Measurements from ENCODE around the gene TRIM62. TPM values are rescaled to one million over a fixed set of nuclear protein-coding genes. Genes with fewer than 3 reads are reported as not detected.
A peak's percentile ranks its signal among the peaks of the same experiment; 100 is the strongest.
"Not testable (repeated sequence)": the region's sequence is repeated elsewhere in the genome, so short reads cannot be mapped to it uniquely, and the experiment has no call there.

Gene TRIM62
- total and polyA plus RNA-seq, 3 donors from 2014 or later, result 6.0 to 8.8 (median 6.2) TPM

GRCh38 chr1:33126411-33127000 is 55.3 kb downstream of the TRIM62 start:
- Histone ChIP-seq H3K4me1 (peaks cover 9% of the 10 kb centered on the region), H3K27me3 (no peaks in the 10 kb centered on the region), H3K27ac (peak overlapping the region; percentile 82 to 91), H3K36me3 (ENCODE audit: low read depth, missing control alignments) (no peaks in the 10 kb centered on the region), H3K9me3 (no peaks in the 10 kb centered on the region), H3K4me3 (peak overlapping the region; percentile 71 to 72)
- WGBS, 2 donors, result 13 to 16% methylated on average over 9 of the region's 9 CpGs
- intact Hi-C loops (cut with DNase I; ENCODE audit: low total_unique reads), result no loop called here
- peak; percentile 12 for DNase-seq
- TF ChIP-seq CTCF (IDR thresholded peaks at IDR 0.05) (no peak), POLR2A (IDR thresholded peaks at IDR 0.05) (no peak)

- H3K4me1 ChIP-seq; intact Hi-C loops (cut with DNase I; ENCODE audit: low total_unique reads); H3K9me3 ChIP-seq; H3K27ac ChIP-seq; DNase-seq; H3K36me3 ChIP-seq (ENCODE audit: low read depth, missing control alignments); H3K4me3 ChIP-seq; H3K27me3 ChIP-seq: not testable (repeated sequence)
- 91 to 94% methylated on average over 4 of the region's 4 CpGs for WGBS, 2 donors
Measured at GRCh38 chr1:33124647-33125046, 57.2 kb downstream of the TRIM62 start.

GRCh38 chr1:33123266-33123665 is 58.6 kb downstream of the TRIM62 start:
- 72 to 83% methylated on average over 3 of the region's 3 CpGs for WGBS, 2 donors
- Histone ChIP-seq H3K4me3 (no peak overlapping the region), H3K9me3 (no peaks in the 10 kb centered on the region), H3K27ac (no peak overlapping the region), H3K27me3 (no peaks in the 10 kb centered on the region), H3K4me1 (peaks cover 5% of the 10 kb centered on the region), H3K36me3 (ENCODE audit: low read depth, missing control alignments) (no peaks in the 10 kb centered on the region)
- no peak for TF ChIP-seq POLR2A (IDR thresholded peaks at IDR 0.05)
- TF ChIP-seq CTCF (IDR thresholded peaks at IDR 0.05), result no peak
- intact Hi-C loops (cut with DNase I; ENCODE audit: low total_unique reads), result no loop called here
- peak; percentile 9 for DNase-seq

GRCh38 chr1:33122483-33123178 is 59.2 kb downstream of the TRIM62 start:
- Histone ChIP-seq H3K27ac (no peak overlapping the region), H3K9me3 (no peaks in the 10 kb centered on the region), H3K27me3 (no peaks in the 10 kb centered on the region), H3K4me1 (no peaks in the 10 kb centered on the region), H3K36me3 (ENCODE audit: low read depth, missing control alignments) (no peaks in the 10 kb centered on the region), H3K4me3 (no peak overlapping the region)
- DNase-seq, result peak; percentile 9
- WGBS, 2 donors, result 54 to 57% methylated on average over 7 of the region's 7 CpGs
- intact Hi-C loops (cut with DNase I; ENCODE audit: low total_unique reads), result no loop called here
- TF ChIP-seq CTCF (IDR thresholded peaks at IDR 0.05) (no peak), POLR2A (IDR thresholded peaks at IDR 0.05) (no peak)

- no peaks in the 10 kb centered on the region for H3K4me1 ChIP-seq
- 93% methylated on average over 5 of the region's 5 CpGs for WGBS, 2 donors
- no peaks in the 10 kb centered on the region for H3K9me3 ChIP-seq
- no peak for DNase-seq
- no peaks in the 10 kb centered on the region for H3K36me3 ChIP-seq (ENCODE audit: low read depth, missing control alignments)
- intact Hi-C loops (cut with DNase I; ENCODE audit: low total_unique reads), result no loop called here
- no peak overlapping the region for H3K4me3 ChIP-seq
- H3K27me3 ChIP-seq, result no peaks in the 10 kb centered on the region
- H3K27ac ChIP-seq, result no peak overlapping the region
- no peak for TF ChIP-seq POLR2A (IDR thresholded peaks at IDR 0.05)
- no peak for TF ChIP-seq CTCF (IDR thresholded peaks at IDR 0.05)
Measured at GRCh38 chr1:33121728-33122127, 60.1 kb downstream of the TRIM62 start.

Measured in testis (tissue), 3 donors.